Endothelial cell of umbilical vein (primary cell): Measurements from ENCODE around the gene EIF4G2. TPM values are rescaled to one million over a fixed set of nuclear protein-coding genes. Genes with fewer than 3 reads are reported as not detected.
"Not testable (repeated sequence)": the region's sequence is repeated elsewhere in the genome, so short reads cannot be mapped to it uniquely, and the experiment has no call there.

Experiments
- BruUV-seq: library from RNA; stranded (reverse); fragments of 400-500 nt; replicated peaks from 2 replicates; lab custom pipeline; 2021; lab: Mats Ljungman, UMichigan
- CTCF ChIA-PET: fragments of 300-600, 350-600 bp; sonication (Branson Sonifier 250); formaldehyde crosslinking; loops from one replicate; lab custom pipeline; 2021; ENCODE audit warnings: antibody characterized with exemption, inconsistent platforms; lab: Charles Lee
- POLR2A ChIA-PET: fragments of 300-600, 350-600 bp; sonication (Branson Sonifier 250); formaldehyde crosslinking; loops from one replicate; lab custom pipeline; 2021; ENCODE audit warnings: antibody characterized with exemption, inconsistent platforms; lab: Charles Lee
- DNase-seq: peaks from one replicate; pipeline ENCODE4 v3.0.0-alpha.2; 2011; ENCODE audit warnings: low read depth, low spot score
- FAIRE-seq: peaks from 2 replicates; lab custom pipeline; 2011; peaks lifted over from hg19 to GRCh38; lab: Jason Lieb, UNC
- H2AFZ ChIP-seq: 2 replicates; pipeline ENCODE4 v1.6.0; 2012; ENCODE audit warnings: low read depth, low read length, control low read depth, inconsistent platforms
- H3K27ac ChIP-seq: 2 replicates; pipeline ENCODE4 v1.5.1; 2011; ENCODE audit warnings: low read depth, mild to moderate bottlenecking, control low read depth, low read length, moderate library complexity; ENCODE audit not compliant: insufficient read depth
- H3K27me3 ChIP-seq, 2 experiments: 2 replicates each; pipeline versions ENCODE4 v1.6.0 to v1.6.1; 2011; ENCODE audit warnings: low read length in 2 of 2, mixed read lengths in 1 of 2; ENCODE audit not compliant: control insufficient read depth in 2 of 2, insufficient read depth in 2 of 2
- H3K36me3 ChIP-seq, 2 experiments: 2 replicates in 1 of 2; 3 replicates in 1 of 2; pipeline ENCODE4 v1.5.1; 2011; ENCODE audit warnings: low read length in 2 of 2, mild to moderate bottlenecking in 1 of 2, moderate library complexity in 1 of 2; ENCODE audit not compliant: control insufficient read depth in 2 of 2, insufficient read depth in 2 of 2; ENCODE audit errors: extremely low read depth in 1 of 2
- H3K4me1 ChIP-seq: 3 replicates; pipeline ENCODE4 v1.5.1; 2011; ENCODE audit warnings: mild to moderate bottlenecking, low read length; ENCODE audit not compliant: control insufficient read depth, insufficient read depth; ENCODE audit errors: extremely low read depth
- H3K4me2 ChIP-seq: 2 replicates; pipeline ENCODE4 v1.6.1; 2011; ENCODE audit warnings: low read length, control low read depth, mixed read lengths; ENCODE audit not compliant: insufficient read depth
- H3K4me3 ChIP-seq, 3 experiments: fragments of 200-600 bp in 1 of 3; sonication (generic), shearing (Covaris generic) in 1 of 3; replicated peaks in 1 of 3; 2 replicates each; pipeline ENCODE4 v1.5.1; 2011 to 2016; ENCODE audit warnings: control low read depth in 3 of 3, low read length in 3 of 3, mild to moderate bottlenecking in 2 of 3, inconsistent platforms in 1 of 3, low read depth in 1 of 3, moderate library complexity in 1 of 3; ENCODE audit not compliant: insufficient read depth in 1 of 3
- H3K79me2 ChIP-seq: 2 replicates; pipeline ENCODE4 v1.6.0; 2012; ENCODE audit warnings: low read length, inconsistent platforms; ENCODE audit not compliant: control insufficient read depth, insufficient read depth
- H3K9ac ChIP-seq: replicated peaks from 2 replicates; pipeline ENCODE3; 2011; ENCODE audit warnings: low read length, control low read depth; ENCODE audit not compliant: insufficient read depth; ENCODE audit errors: extremely low read depth
- H3K9me1 ChIP-seq: replicated peaks from 3 replicates; pipeline ENCODE4 v1.6.0; 2011; ENCODE audit warnings: mild to moderate bottlenecking, low read length; ENCODE audit not compliant: control insufficient read depth, insufficient read depth; ENCODE audit errors: extremely low read depth
- H3K9me3 ChIP-seq: replicated peaks from 2 replicates; pipeline ENCODE4 v1.5.1; 2012; ENCODE audit warnings: low read length, inconsistent platforms; ENCODE audit not compliant: control insufficient read depth, insufficient read depth
- H4K20me1 ChIP-seq: replicated peaks from 2 replicates; pipeline ENCODE3; 2011; ENCODE audit warnings: mild to moderate bottlenecking, low read length; ENCODE audit not compliant: control insufficient read depth, insufficient read depth; ENCODE audit errors: extremely low read depth
- EZH2 ChIP-seq: IDR thresholded peaks from 2 replicates; pipeline ENCODE4 v1.6.1; 2012; ENCODE audit warnings: borderline replicate concordance, low read depth, mild to moderate bottlenecking, moderate library complexity, low read length, inconsistent platforms; ENCODE audit not compliant: severe bottlenecking
- FOS ChIP-seq: IDR thresholded peaks from 2 replicates; pipeline ENCODE4 v1.6.1; 2011; ENCODE audit warnings: mild to moderate bottlenecking, low read length, moderate library complexity, borderline replicate concordance; ENCODE audit not compliant: insufficient read depth
- GATA2 ChIP-seq: IDR thresholded peaks from 2 replicates; pipeline ENCODE4 v1.7.0; 2011; ENCODE audit warnings: low read depth, mild to moderate bottlenecking, moderate library complexity, mixed read lengths, low read length; ENCODE audit not compliant: insufficient read length, insufficient read depth
- JUN ChIP-seq: IDR thresholded peaks from 2 replicates; pipeline ENCODE4 v1.6.1; 2011; ENCODE audit warnings: borderline replicate concordance, low read depth; ENCODE audit not compliant: insufficient read length, insufficient read depth
- MYC ChIP-seq: IDR thresholded peaks from one replicate; pipeline ENCODE4 v1.6.1; 2011; ENCODE audit warnings: mild to moderate bottlenecking, low read depth, low read length
- POLR2A ChIP-seq: IDR thresholded peaks from 2 replicates; pipeline ENCODE4 v1.6.1; 2012; ENCODE audit warnings: low read depth, mild to moderate bottlenecking, control low read depth, low read length
- POLR2AphosphoS5 ChIP-seq: IDR thresholded peaks from 2 replicates; pipeline ENCODE4 v1.6.1; 2012; ENCODE audit warnings: low read depth, mild to moderate bottlenecking, control low read depth, low read length, moderate library complexity; ENCODE audit not compliant: insufficient read depth
- dilution Hi-C: fragments of 300-500 bp; cut with MboI; formaldehyde crosslinking; loops from one replicate; pipeline ENCODE4 v1.15.0; 2019; ENCODE audit warnings: low sequenced_read_pairs; ENCODE audit not compliant: extremely low pct_ligation_motif_present
- intact Hi-C: fragments of 100-400 bp; cut with micrococcal nuclease; formaldehyde crosslinking; loops from one replicate; pipeline ENCODE4 v1.10.0; 2022
- polyA plus RNA-seq, 4 experiments: library from polyadenylated mRNA; depleted of rRNA in 3 of 4; stranded (reverse) in 3 of 4; unstranded in 1 of 4; fragments of >200 nt; gene quantifications; 2 replicates each; pipeline versions ENCODE4 v1.2.1 to v1.2.3, GENCODE V29; 2011 to 2012; ENCODE audit warnings: missing spikeins in 1 of 4
- total RNA-seq: library from RNA; stranded (reverse); gene quantifications from 2 replicates; pipeline ENCODE4 v1.2.3, GENCODE V29; 2021
- TF ChIP-seq, protein P1 (sequence below), 2 donors: IDR thresholded peaks; 1 replicate in 1 of 2; 2 replicates in 1 of 2; pipeline ENCODE4 v1.5.1; 2011; ENCODE audit warnings: low read length in 2 of 2, mild to moderate bottlenecking in 2 of 2, moderate library complexity in 2 of 2, control low read depth in 1 of 2, inconsistent platforms in 1 of 2, low read depth in 1 of 2; ENCODE audit not compliant: insufficient read depth in 1 of 2; ENCODE audit errors: extremely low read depth in 1 of 2
- TF ChIP-seq, protein P2 (sequence below): IDR thresholded peaks from 2 replicates; pipeline ENCODE4 v1.6.1; 2011; ENCODE audit not compliant: insufficient read depth, insufficient read length

EIF4G2 gene
- total and polyA plus RNA-seq, 2 donors (not counting 3 experiments of a cell fraction or from before 2014, with no cell fraction given) = 382 to 1,194 TPM

DNA sequence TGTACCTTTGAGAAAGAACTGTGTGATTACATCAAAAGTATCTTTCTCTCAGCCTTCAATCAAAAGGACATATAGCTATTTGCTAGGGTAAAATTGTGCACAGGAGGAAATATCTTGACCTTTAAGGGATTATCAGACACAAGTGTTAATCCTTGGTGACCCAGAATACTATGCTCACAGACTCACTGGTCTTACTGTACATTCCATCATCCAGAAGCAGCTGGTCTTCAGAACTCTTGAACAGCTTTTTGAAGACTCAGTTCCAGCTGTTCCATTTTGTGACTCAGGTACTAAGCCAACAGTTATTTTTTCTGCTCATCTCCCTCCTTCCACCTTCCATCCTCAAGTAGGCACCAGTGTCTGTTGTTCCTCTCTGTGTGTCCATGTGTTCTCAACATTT is 29.4 kb upstream of the EIF4G2 start:
- FAIRE-seq (no peak), DNase-seq (no peak)
- no TSS peak for BruUV-seq
- H3K4me3 ChIP-seq = no peak overlapping the region
- CTCF ChIA-PET = interaction anchor here (0.9 to 2.7 kb wide), 6 partner anchors 10 to 190 kb away, joined by 3 to 13 read pairs (median 4); no protein-coding TSS in a partner anchor
- H3K36me3 ChIP-seq = no peaks in the 10 kb centered on the region
- no peak overlapping the region for H3K9ac ChIP-seq
- no peaks in the 10 kb centered on the region for H3K4me1 ChIP-seq
- H3K79me2 ChIP-seq = no peaks in the 10 kb centered on the region
- no peak overlapping the region for H2AFZ ChIP-seq
- H3K9me3 ChIP-seq = no peaks in the 10 kb centered on the region
- POLR2A ChIA-PET = interaction anchor here (1.3 kb wide), 1 partner anchor 29 kb away, joined by 5 read pairs; the partner anchor contains the start of gene EIF4G2
- no peaks in the 10 kb centered on the region for H3K9me1 ChIP-seq
- intact Hi-C loops (no loop called here), dilution Hi-C loops (no loop called here)
- no peak overlapping the region for H3K27ac ChIP-seq
- no peak for TF ChIP-seq GATA2
- TF ChIP-seq, protein P1, sequence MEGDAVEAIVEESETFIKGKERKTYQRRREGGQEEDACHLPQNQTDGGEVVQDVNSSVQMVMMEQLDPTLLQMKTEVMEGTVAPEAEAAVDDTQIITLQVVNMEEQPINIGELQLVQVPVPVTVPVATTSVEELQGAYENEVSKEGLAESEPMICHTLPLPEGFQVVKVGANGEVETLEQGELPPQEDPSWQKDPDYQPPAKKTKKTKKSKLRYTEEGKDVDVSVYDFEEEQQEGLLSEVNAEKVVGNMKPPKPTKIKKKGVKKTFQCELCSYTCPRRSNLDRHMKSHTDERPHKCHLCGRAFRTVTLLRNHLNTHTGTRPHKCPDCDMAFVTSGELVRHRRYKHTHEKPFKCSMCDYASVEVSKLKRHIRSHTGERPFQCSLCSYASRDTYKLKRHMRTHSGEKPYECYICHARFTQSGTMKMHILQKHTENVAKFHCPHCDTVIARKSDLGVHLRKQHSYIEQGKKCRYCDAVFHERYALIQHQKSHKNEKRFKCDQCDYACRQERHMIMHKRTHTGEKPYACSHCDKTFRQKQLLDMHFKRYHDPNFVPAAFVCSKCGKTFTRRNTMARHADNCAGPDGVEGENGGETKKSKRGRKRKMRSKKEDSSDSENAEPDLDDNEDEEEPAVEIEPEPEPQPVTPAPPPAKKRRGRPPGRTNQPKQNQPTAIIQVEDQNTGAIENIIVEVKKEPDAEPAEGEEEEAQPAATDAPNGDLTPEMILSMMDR (IDR thresholded peaks at IDR 0.05; ENCODE audit: extremely low read depth in 1 of 2, insufficient read depth in 1 of 2, low read depth in 1 of 2, low read length in 2 of 2) = no peak
- no peak for TF ChIP-seq MYC
- TF ChIP-seq FOS = no peak
- TF ChIP-seq POLR2A = no peak
- TF ChIP-seq, protein P2, sequence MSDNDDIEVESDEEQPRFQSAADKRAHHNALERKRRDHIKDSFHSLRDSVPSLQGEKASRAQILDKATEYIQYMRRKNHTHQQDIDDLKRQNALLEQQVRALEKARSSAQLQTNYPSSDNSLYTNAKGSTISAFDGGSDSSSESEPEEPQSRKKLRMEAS = no peak
- TF ChIP-seq EZH2 = no peak
- no peak for TF ChIP-seq POLR2AphosphoS5
- no peak for TF ChIP-seq JUN
- H3K4me2 ChIP-seq = no peak overlapping the region
- H3K27me3 ChIP-seq = no peaks in the 10 kb centered on the region
- no peaks in the 10 kb centered on the region for H4K20me1 ChIP-seq

DNA sequence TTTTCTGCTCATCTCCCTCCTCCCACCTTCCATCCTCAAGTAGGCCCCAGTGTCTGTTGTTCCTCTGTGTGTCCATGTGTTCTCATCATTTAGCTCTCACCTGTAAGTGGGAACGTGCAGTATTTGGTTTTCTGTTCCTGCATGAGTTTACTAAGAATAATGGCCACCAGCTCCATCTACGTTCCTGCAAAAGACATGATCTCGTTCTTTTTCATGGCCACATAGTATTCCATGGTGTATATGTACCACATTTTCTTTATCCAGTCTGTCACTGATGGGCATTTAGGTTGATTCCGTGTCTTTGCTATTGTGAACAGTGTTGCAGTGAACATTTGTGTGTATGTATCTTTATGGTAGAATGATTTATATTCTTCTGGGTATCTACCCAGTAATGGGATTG is 28.2 kb upstream of the EIF4G2 start:
- BruUV-seq, H3K9me1 ChIP-seq, H3K79me2 ChIP-seq, FAIRE-seq, H3K36me3 ChIP-seq, DNase-seq, dilution Hi-C loops, H3K4me1 ChIP-seq, intact Hi-C loops, H2AFZ ChIP-seq, H3K27ac ChIP-seq, H3K4me2 ChIP-seq, H3K27me3 ChIP-seq, H4K20me1 ChIP-seq, H3K9me3 ChIP-seq, H3K4me3 ChIP-seq, H3K9ac ChIP-seq, POLR2A ChIA-PET: not testable (repeated sequence)
- CTCF ChIA-PET = interaction anchor here (1.2 to 1.7 kb wide), 2 partner anchors 10 to 44 kb away, joined by 3 to 6 read pairs; no protein-coding TSS in a partner anchor
